DOHH2 (cell line): ENCODE measurements around the gene EMP3.

Experiments
- CTCF ChIP-seq: fragments of 200-600 bp; sonication (generic); IDR thresholded peaks from one replicate; pipeline ENCODE4 v1.5.1; 2014; ENCODE audit warnings: antibody characterized with exemption, mild to moderate bottlenecking, low read depth, low read length; ENCODE audit not compliant: poor library complexity, severe bottlenecking
- EZH2phosphoT487 ChIP-seq: fragments of 200-600 bp; sonication (generic); IDR thresholded peaks from 2 replicates; pipeline ENCODE4 v1.6.1; 2017; ENCODE audit warnings: borderline replicate concordance, mild to moderate bottlenecking, antibody characterized with exemption, low read length, moderate library complexity, mixed read lengths

- TF ChIP-seq CTCF (no peak), EZH2phosphoT487 (no peak)
Measured at GRCh38 chr19:48290401-48290770, 35.0 kb upstream of the EMP3 start.
